Measurements from ENCODE around the gene PDIA6.

PDIA6 gene

DNA sequence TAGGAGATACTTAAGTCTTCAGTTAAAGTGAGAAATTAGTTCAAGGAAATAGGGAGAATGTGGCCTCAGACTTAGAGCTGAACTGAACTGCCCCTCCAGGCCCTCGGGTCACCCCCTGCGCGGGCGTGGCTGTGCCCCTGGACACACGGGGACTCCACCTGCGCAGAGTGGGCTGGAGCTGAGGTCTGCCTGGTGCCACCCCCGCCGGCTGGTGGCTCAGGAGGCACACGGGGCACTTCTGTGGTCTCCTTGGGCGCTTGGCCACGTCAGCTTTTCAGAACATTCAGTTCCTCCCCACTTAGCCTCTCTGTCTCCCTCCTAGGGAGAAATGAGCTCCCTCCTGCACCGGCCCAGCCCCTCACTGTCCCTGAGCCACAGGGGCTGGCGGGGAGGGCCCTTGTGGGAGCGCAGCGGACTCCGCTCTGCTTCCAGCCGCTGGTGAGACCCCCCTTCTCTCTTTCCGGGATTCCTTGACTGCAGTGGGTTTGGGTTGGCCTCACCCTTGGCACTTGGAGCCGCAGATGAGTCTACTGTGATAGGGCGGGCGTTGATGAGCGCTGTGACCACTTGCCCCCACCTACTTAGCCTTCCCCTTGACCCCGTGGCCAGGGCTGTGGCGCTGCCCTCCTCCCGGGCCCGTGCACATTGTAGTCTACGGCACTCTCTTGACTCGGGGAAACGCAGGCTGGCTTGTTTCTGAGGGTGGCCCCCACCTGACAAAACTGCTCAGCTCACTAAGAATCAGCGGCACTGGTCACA lies 18.2 kb upstream of the PDIA6 start:
- DNase-seq (ENCODE audit: low read depth): no peak
- TF ChIP-seq, protein P1, sequence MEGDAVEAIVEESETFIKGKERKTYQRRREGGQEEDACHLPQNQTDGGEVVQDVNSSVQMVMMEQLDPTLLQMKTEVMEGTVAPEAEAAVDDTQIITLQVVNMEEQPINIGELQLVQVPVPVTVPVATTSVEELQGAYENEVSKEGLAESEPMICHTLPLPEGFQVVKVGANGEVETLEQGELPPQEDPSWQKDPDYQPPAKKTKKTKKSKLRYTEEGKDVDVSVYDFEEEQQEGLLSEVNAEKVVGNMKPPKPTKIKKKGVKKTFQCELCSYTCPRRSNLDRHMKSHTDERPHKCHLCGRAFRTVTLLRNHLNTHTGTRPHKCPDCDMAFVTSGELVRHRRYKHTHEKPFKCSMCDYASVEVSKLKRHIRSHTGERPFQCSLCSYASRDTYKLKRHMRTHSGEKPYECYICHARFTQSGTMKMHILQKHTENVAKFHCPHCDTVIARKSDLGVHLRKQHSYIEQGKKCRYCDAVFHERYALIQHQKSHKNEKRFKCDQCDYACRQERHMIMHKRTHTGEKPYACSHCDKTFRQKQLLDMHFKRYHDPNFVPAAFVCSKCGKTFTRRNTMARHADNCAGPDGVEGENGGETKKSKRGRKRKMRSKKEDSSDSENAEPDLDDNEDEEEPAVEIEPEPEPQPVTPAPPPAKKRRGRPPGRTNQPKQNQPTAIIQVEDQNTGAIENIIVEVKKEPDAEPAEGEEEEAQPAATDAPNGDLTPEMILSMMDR (IDR thresholded peaks at IDR 0.05; ENCODE audit: low read depth, low read length): no peak
- TF ChIP-seq MYC (IDR thresholded peaks at IDR 0.05; ENCODE audit: low read depth, low read length) (no peak), POLR2A (IDR thresholded peaks at IDR 0.05; ENCODE audit: extremely low read depth, insufficient read length) (no peak)
- TF ChIP-seq, protein P2, sequence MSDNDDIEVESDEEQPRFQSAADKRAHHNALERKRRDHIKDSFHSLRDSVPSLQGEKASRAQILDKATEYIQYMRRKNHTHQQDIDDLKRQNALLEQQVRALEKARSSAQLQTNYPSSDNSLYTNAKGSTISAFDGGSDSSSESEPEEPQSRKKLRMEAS (IDR thresholded peaks at IDR 0.05; ENCODE audit: low read depth, low read length): no peak
- H3K4me3 ChIP-seq (ENCODE audit: low read depth, low read length): no peak overlapping the region

DNA sequence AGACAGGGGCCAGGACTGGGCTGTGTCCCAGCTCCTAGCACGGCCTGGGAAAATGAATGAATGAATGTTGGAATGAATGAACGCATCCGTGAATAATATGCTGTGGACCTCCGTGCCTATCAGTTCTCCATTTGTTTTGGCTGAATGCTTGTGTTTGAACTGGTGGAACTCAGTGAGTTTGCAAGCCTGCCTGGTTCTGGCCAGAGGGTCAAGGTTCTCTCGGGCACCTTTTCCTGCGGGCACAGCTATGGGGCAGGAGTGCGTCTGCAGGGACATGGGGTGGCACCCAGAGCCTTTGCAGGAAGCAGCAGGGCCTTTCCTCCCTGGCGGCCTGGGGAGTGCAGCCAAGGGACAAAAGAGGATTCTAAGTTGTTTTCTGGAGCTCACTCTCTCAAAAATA lies 17.6 kb upstream of the PDIA6 start:
- no peak for DNase-seq (ENCODE audit: low read depth)
- TF ChIP-seq POLR2A (IDR thresholded peaks at IDR 0.05; ENCODE audit: extremely low read depth, insufficient read length) (no peak), MYC (IDR thresholded peaks at IDR 0.05; ENCODE audit: low read depth, low read length) (no peak)
- TF ChIP-seq, protein P2 (IDR thresholded peaks at IDR 0.05; ENCODE audit: low read depth, low read length): no peak
- TF ChIP-seq, protein P1 (IDR thresholded peaks at IDR 0.05; ENCODE audit: low read depth, low read length): no peak
- H3K4me3 ChIP-seq (ENCODE audit: low read depth, low read length): no peak overlapping the region

DNA sequence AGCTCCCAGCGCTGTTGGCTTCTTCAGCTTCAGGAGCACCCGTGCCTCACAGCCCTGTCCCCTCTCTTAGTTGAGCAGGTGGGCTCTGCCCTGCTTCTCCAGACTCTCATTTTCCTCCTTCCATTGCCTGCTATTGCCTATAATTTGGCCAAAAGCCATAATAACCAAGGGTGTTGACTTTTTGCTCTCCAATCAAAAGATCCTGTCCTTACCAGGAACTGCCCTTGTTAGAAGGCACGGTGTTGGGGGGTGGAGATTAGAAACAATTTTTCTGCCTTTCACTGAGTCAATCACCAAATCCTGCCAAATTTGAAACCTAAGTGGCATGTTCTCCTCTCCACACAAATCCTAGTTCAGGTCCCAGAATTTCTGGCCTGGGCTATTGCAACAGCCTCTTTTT lies 16.7 kb upstream of the PDIA6 start:
- no peak overlapping the region for H3K4me3 ChIP-seq (ENCODE audit: low read depth, low read length)
- no peak for DNase-seq (ENCODE audit: low read depth)
- TF ChIP-seq, protein P1 (IDR thresholded peaks at IDR 0.05; ENCODE audit: low read depth, low read length): no peak

DNA sequence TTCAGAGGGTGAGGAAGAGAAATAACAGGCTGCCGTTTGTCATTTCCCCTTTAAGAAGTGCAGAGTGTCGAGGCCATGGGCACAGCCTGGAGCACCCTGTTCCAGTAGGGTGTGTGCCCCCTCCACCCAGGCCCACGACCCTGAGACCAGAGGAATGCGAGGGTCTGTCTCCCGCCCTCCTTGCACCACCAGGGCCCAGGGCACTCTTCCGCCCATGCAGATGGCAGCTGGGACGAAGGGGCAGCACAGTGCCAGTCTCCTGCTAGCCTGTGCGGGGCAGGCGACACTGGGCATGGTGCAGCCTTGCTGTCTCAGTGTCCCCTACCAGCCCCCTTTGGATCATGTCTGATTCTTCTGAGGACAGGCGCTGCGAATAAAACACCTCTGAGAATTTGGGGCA lies 15.8 kb upstream of the PDIA6 start:
- H3K4me3 ChIP-seq (ENCODE audit: low read depth, low read length): no peak overlapping the region
- TF ChIP-seq, protein P2 (IDR thresholded peaks at IDR 0.05; ENCODE audit: low read depth, low read length): no peak
- TF ChIP-seq, protein P1 (IDR thresholded peaks at IDR 0.05; ENCODE audit: low read depth, low read length): no peak
- TF ChIP-seq MYC (IDR thresholded peaks at IDR 0.05; ENCODE audit: low read depth, low read length) (no peak), POLR2A (IDR thresholded peaks at IDR 0.05; ENCODE audit: extremely low read depth, insufficient read length) (no peak)
- no peak for DNase-seq (ENCODE audit: low read depth)

DNA sequence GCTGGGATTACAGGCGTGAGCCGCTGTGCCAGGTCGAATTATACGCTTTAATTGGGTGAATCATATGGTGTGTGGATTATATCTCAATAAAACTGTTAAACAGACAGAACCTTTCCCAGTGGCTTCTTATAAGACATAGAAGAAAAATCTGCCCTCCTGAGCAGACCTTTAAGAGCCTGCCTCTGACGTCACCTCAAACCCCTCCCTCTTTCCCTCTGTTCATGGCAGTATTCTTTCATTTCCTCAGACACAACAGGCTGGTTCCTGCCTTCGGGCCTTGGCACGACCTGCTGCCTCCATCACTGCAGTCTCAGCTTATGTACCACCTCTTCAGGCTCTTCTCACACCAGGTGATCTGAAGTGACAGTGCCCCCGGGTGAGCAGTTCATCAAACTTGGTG lies 14.0 kb upstream of the PDIA6 start:
- TF ChIP-seq, protein P1 (IDR thresholded peaks at IDR 0.05; ENCODE audit: low read depth, low read length): no peak
- TF ChIP-seq MYC (IDR thresholded peaks at IDR 0.05; ENCODE audit: low read depth, low read length): no peak
- TF ChIP-seq, protein P2 (IDR thresholded peaks at IDR 0.05; ENCODE audit: low read depth, low read length): no peak
- no peak for DNase-seq (ENCODE audit: low read depth)

DNA sequence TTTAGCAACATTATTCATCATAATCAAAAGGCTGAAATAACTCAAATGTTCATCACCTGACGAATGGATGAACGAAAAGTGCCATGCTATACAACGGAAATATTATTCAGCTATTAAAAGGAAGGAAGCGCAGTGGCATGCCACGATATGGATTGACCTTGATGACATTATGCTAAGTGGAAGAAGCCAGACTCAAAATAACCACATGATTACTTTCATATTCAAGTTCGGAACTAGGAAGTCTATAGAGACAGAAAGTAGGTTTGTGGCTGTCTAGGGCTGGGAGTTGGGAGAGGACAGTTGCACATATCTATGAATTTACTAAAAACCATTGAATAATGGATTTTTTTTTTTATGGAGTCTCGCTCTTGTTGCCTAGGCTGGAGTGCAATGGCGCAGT lies 13.4 kb upstream of the PDIA6 start:
- TF ChIP-seq POLR2A (IDR thresholded peaks at IDR 0.05; ENCODE audit: extremely low read depth, insufficient read length): no peak
- TF ChIP-seq, protein P2 (IDR thresholded peaks at IDR 0.05; ENCODE audit: low read depth, low read length): no peak
- no peak for TF ChIP-seq MYC (IDR thresholded peaks at IDR 0.05; ENCODE audit: low read depth, low read length)
- TF ChIP-seq, protein P1 (IDR thresholded peaks at IDR 0.05; ENCODE audit: low read depth, low read length): no peak
- no peak overlapping the region for H3K4me3 ChIP-seq (ENCODE audit: low read depth, low read length)
- DNase-seq (ENCODE audit: low read depth): no peak

More for the DNA sequence above, 14.0 kb upstream of the PDIA6 start:
- no peak overlapping the region for H3K4me3 ChIP-seq (ENCODE audit: low read depth, low read length)
